Measurements from ENCODE around the gene CHRNB4.

CHRNB4 gene

GRCh38 chr15:78668987-78669386, 28.0 kb upstream of the CHRNB4 start:
- no peak for DNase-seq (ENCODE audit: low spot score)

GRCh38 chr15:78667578-78668236, 26.7 kb upstream of the CHRNB4 start:
- no peak for DNase-seq (ENCODE audit: low spot score)

- DNase-seq (ENCODE audit: low spot score) = no peak
These were observed 25.0 kb upstream of the CHRNB4 start for GRCh38 chr15:78666010-78666409.

- no peak for DNase-seq (ENCODE audit: low spot score)
These were observed 22.7 kb upstream of the CHRNB4 start for GRCh38 chr15:78663703-78664102.

- DNase-seq (ENCODE audit: low spot score) = no peak
These were observed 21.0 kb upstream of the CHRNB4 start for GRCh38 chr15:78662028-78662427.

GRCh38 chr15:78661001-78661400, 20.0 kb upstream of the CHRNB4 start:
- DNase-seq (ENCODE audit: low spot score) = no peak

- no peak for DNase-seq (ENCODE audit: low spot score)
These were observed 19.6 kb upstream of the CHRNB4 start for GRCh38 chr15:78660584-78660983.

GRCh38 chr15:78658823-78659222, 17.8 kb upstream of the CHRNB4 start:
- no peak for DNase-seq (ENCODE audit: low spot score)

GRCh38 chr15:78654272-78654671, 13.3 kb upstream of the CHRNB4 start:
- no peak for DNase-seq (ENCODE audit: low spot score)

GRCh38 chr15:78651930-78652615, 11.1 kb upstream of the CHRNB4 start:
- no peak for DNase-seq (ENCODE audit: low spot score)

GRCh38 chr15:78651007-78651406, 10.0 kb upstream of the CHRNB4 start:
- no peak for DNase-seq (ENCODE audit: low spot score)

GRCh38 chr15:78650022-78650421, 9.0 kb upstream of the CHRNB4 start:
- no peak for DNase-seq (ENCODE audit: low spot score)

- DNase-seq (ENCODE audit: low spot score) = no peak
These were observed 4.0 kb upstream of the CHRNB4 start for GRCh38 chr15:78645009-78645408.

- no peak for DNase-seq (ENCODE audit: low spot score)
These were observed 1.3 kb upstream of the CHRNB4 start for GRCh38 chr15:78642331-78642730.

- no peak for DNase-seq (ENCODE audit: low spot score)
These were observed 802 bp upstream of the CHRNB4 start for GRCh38 chr15:78641749-78642275.

GRCh38 chr15:78640527-78641101, 396 bp downstream of the CHRNB4 start:
- DNase-seq (ENCODE audit: low spot score) = no peak

- peak; percentile 79 for DNase-seq (ENCODE audit: low spot score)
These were observed 2.2 kb downstream of the CHRNB4 start for GRCh38 chr15:78638658-78639314.

- no peak for DNase-seq (ENCODE audit: low spot score)
These were observed 3.1 kb downstream of the CHRNB4 start for GRCh38 chr15:78637776-78638435.

- DNase-seq (ENCODE audit: low spot score) = no peak
These were observed 4.6 kb downstream of the CHRNB4 start for GRCh38 chr15:78636378-78636859.

GRCh38 chr15:78635346-78635745, 5.7 kb downstream of the CHRNB4 start:
- DNase-seq (ENCODE audit: low spot score) = no peak

GRCh38 chr15:78634210-78635145, 6.5 kb downstream of the CHRNB4 start:
- no peak for DNase-seq (ENCODE audit: low spot score)

All from NAMALWA (cell line).